ENCODE results near the gene SPAG9.

DNA sequence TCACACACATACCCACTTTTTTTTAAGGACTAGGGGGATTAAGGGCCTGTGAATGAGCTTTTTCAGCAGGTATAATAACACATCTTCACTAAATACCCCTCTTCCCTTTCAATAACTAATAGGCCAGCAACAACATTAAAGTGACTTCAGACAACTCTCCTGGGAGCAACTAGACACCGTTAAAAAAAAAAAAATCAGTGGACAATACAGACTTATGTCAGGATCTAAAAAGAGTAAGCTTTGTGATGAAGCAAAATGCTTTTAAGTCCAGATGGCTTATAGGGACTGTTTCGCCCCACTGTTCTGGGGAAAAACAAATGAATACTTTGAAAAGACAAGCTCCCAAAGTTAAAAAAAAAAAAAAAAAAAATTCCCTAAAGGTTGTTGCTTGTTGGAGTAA is 29.0 kb downstream of the SPAG9 start:
- TF ChIP-seq RAD21 (IDR thresholded peaks at IDR 0.05; ENCODE audit: low read depth), result no peak
- TF ChIP-seq EZH2 (IDR thresholded peaks at IDR 0.05), result no peak
- no peak for TF ChIP-seq ZNF274 (IDR thresholded peaks at IDR 0.05; ENCODE audit: low read depth, low read length)
- TF ChIP-seq, protein P1, sequence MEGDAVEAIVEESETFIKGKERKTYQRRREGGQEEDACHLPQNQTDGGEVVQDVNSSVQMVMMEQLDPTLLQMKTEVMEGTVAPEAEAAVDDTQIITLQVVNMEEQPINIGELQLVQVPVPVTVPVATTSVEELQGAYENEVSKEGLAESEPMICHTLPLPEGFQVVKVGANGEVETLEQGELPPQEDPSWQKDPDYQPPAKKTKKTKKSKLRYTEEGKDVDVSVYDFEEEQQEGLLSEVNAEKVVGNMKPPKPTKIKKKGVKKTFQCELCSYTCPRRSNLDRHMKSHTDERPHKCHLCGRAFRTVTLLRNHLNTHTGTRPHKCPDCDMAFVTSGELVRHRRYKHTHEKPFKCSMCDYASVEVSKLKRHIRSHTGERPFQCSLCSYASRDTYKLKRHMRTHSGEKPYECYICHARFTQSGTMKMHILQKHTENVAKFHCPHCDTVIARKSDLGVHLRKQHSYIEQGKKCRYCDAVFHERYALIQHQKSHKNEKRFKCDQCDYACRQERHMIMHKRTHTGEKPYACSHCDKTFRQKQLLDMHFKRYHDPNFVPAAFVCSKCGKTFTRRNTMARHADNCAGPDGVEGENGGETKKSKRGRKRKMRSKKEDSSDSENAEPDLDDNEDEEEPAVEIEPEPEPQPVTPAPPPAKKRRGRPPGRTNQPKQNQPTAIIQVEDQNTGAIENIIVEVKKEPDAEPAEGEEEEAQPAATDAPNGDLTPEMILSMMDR (IDR thresholded peaks at IDR 0.05 in 2 of 3, conservative IDR thresholded peaks at IDR 0.05 in 1 of 3; ENCODE audit: borderline replicate concordance in 1 of 3, insufficient read depth in 1 of 3, low read depth in 2 of 3, low read length in 2 of 3), result no peak
- TF ChIP-seq, protein P2, sequence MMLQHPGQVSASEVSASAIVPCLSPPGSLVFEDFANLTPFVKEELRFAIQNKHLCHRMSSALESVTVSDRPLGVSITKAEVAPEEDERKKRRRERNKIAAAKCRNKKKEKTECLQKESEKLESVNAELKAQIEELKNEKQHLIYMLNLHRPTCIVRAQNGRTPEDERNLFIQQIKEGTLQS (IDR thresholded peaks at IDR 0.05), result no peak
- TF ChIP-seq SIN3A (IDR thresholded peaks at IDR 0.05; ENCODE audit: low read depth), result no peak
- no peak for TF ChIP-seq POLR2AphosphoS5 (IDR thresholded peaks at IDR 0.05; ENCODE audit: low read depth, low read length)
- TF ChIP-seq POLR2A (IDR thresholded peaks at IDR 0.05; ENCODE audit: borderline replicate concordance, extremely low read depth, insufficient read depth, insufficient read length), result no peak
- TF ChIP-seq JUND (IDR thresholded peaks at IDR 0.05), result no peak
